Sigmoid colon (tissue), 7 donors: ENCODE measurements around the gene ZMIZ1. TPM values are rescaled to one million over a fixed set of nuclear protein-coding genes. Genes with fewer than 3 reads are reported as not detected.

Source experiments
- DNase-seq: peaks from one replicate; pipeline ENCODE4 v3.0.0-alpha.2; 2019
- H3K27ac ChIP-seq, 4 donors: fragments of 200-600 bp; sonication (generic); one replicate each; pipeline ENCODE4 v1.5.1; 2016 to 2019; ENCODE audit warnings: mild to moderate bottlenecking in 1 of 4
- H3K27me3 ChIP-seq, 3 donors: fragments of 200-600 bp; sonication (generic); one replicate each; pipeline ENCODE4 v1.5.1; 2019; ENCODE audit warnings: mild to moderate bottlenecking in 1 of 3
- H3K36me3 ChIP-seq, 4 donors: fragments of 200-600 bp; sonication (generic); one replicate each; pipeline ENCODE4 v1.5.1; 2016 to 2019
- H3K4me1 ChIP-seq, 4 donors: fragments of 200-600 bp; sonication (generic); one replicate each; pipeline ENCODE4 v1.5.1; 2017 to 2019
- H3K4me3 ChIP-seq, 4 donors: fragments of 200-600 bp; sonication (generic); one replicate each; pipeline ENCODE4 v1.5.1; 2017 to 2019; ENCODE audit warnings: mild to moderate bottlenecking in 2 of 4, moderate library complexity in 1 of 4
- H3K9me3 ChIP-seq, 4 donors: fragments of 200-600 bp in 3 of 4; sonication (generic) in 3 of 4; one replicate each; pipeline versions ENCODE4 v1.5.1 to v1.6.1; 2013 to 2019
- EP300 ChIP-seq, 4 donors: sonication (generic); formaldehyde crosslinking; IDR thresholded peaks; one replicate each; pipeline ENCODE4 v1.6.1; 2017; ENCODE audit warnings: antibody characterized with exemption in 4 of 4
- POLR2A ChIP-seq, 2 donors: fragments of 450-650 bp; IDR thresholded peaks; one replicate each; pipeline ENCODE4 v1.6.1; 2016; ENCODE audit warnings: antibody characterized with exemption in 2 of 2, mild to moderate bottlenecking in 2 of 2, moderate library complexity in 2 of 2
- POLR2AphosphoS5 ChIP-seq, 4 donors: sonication (generic); formaldehyde crosslinking; IDR thresholded peaks; one replicate each; pipeline ENCODE4 v1.6.1; 2017; ENCODE audit warnings: antibody characterized with exemption in 4 of 4
- WGBS, 2 donors: extraction: QIAGEN DNeasy Blood & Tissue Kit; methylation state at CpG; one replicate each; pipeline ENCODE4 v1.1.7; 2013; 5-methylcytosine and 5-hydroxymethylcytosine counted together
- intact Hi-C: fragments of 100-400 bp; cut with DNase I; formaldehyde crosslinking; loops from one replicate; pipeline ENCODE4 v1.15.1; 2023
- polyA plus RNA-seq, 3 donors: library from polyadenylated mRNA; stranded (reverse); fragments of 200-250 nt; gene quantifications; one replicate each; pipeline ENCODE4 v1.2.3, GENCODE V29; 2013
- total RNA-seq, 4 donors: library from RNA; depleted of rRNA; stranded (reverse); fragments of >200 nt; gene quantifications; one replicate each; pipeline ENCODE4 v1.1.0, GENCODE V29; 2016
- TF ChIP-seq, protein P1 (sequence below), 4 experiments: fragments of 450-650 bp in 3 of 4; fragments of 200-600 bp in 1 of 4; IDR thresholded peaks; one replicate each; pipeline ENCODE4 v1.5.1; 2016 to 2019; ENCODE audit warnings: antibody characterized with exemption in 4 of 4, mild to moderate bottlenecking in 3 of 4, moderate library complexity in 2 of 4
- donor health status: healthy with polysubstance abuse.
- donor health status: Bipolar disorder and iron deficiency.
- donor health status: healthy.

ZMIZ1 gene
- total and polyA plus RNA-seq, 7 donors: 17.4 to 49.3 (median 31.5) TPM

DNA sequence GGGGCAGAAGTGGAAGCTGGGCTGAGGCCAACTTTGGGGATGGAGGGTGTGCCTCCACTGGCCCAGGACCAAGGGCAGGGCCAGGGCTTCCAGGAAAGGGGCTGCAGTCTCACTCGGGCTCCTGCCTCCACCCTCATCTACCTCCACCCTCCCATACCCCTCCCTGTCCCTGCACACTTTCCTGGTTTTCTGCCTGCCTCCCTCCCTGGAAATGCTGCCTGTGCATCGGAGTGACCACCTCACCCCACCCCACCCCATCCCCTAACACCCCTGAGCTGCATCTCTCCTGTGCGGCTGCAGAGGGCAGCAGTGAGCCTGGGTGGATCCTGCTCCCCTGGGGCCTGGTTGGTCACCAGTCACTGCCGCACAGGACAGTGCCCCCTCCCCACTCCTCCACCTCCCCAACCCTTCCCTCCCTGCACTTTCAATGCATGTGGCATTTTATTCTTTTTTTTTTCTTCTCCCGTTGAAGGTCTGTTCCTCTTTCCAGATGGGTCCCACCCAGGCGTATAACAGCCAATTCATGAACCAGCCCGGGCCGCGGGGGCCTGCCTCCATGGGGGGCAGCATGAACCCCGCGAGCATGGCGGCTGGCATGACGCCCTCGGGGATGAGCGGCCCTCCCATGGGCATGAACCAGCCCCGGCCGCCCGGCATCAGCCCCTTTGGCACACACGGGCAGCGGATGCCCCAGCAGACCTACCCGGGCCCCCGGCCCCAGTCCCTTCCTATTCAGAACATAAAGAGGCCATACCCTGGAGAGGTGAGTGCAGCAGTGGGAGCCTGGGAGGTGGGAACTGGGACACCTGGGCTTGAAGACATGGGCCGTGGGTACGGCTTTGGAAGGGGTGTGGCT, 224.4 kb downstream of the ZMIZ1 start:
- H3K4me1 ChIP-seq: peaks cover 0 to 34% (median 15%) of the 10 kb centered on the region in 4 donors

GRCh38 chr10:79293841-79294581, 225.2 kb downstream of the ZMIZ1 start:
- H3K36me3 ChIP-seq: peaks cover 24 to 95% (median 76%) of the 10 kb centered on the region in 4 donors
- intact Hi-C loops: no loop called here
- no peaks in the 10 kb centered on the region for H3K9me3 ChIP-seq
- no peaks in the 10 kb centered on the region for H3K27me3 ChIP-seq
- WGBS, 2 donors: 76 to 87% methylated on average over 11 of the region's 11 CpGs
- TF ChIP-seq POLR2AphosphoS5 (IDR thresholded peaks at IDR 0.05) (no peak), POLR2A (IDR thresholded peaks at IDR 0.05) (no peak), EP300 (IDR thresholded peaks at IDR 0.05) (no peak)
- TF ChIP-seq, protein P1, sequence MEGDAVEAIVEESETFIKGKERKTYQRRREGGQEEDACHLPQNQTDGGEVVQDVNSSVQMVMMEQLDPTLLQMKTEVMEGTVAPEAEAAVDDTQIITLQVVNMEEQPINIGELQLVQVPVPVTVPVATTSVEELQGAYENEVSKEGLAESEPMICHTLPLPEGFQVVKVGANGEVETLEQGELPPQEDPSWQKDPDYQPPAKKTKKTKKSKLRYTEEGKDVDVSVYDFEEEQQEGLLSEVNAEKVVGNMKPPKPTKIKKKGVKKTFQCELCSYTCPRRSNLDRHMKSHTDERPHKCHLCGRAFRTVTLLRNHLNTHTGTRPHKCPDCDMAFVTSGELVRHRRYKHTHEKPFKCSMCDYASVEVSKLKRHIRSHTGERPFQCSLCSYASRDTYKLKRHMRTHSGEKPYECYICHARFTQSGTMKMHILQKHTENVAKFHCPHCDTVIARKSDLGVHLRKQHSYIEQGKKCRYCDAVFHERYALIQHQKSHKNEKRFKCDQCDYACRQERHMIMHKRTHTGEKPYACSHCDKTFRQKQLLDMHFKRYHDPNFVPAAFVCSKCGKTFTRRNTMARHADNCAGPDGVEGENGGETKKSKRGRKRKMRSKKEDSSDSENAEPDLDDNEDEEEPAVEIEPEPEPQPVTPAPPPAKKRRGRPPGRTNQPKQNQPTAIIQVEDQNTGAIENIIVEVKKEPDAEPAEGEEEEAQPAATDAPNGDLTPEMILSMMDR (IDR thresholded peaks at IDR 0.05): no peak
- H3K4me1 ChIP-seq: peaks cover 0 to 43% (median 23%) of the 10 kb centered on the region in 4 donors
- peak overlapping the region; percentile 38 to 54 (median 42) for H3K27ac ChIP-seq
- H3K4me3 ChIP-seq: no peak overlapping the region
- DNase-seq: no peak

More for the DNA sequence above, 224.4 kb downstream of the ZMIZ1 start:
- Histone ChIP-seq H3K27me3 (no peaks in the 10 kb centered on the region), H3K9me3 (no peaks in the 10 kb centered on the region), H3K27ac (peak overlapping the region; percentile 38 to 54 (median 42)), H3K36me3 (peaks cover 21 to 86% (median 69%) of the 10 kb centered on the region in 4 donors), H3K4me3 (no peak overlapping the region)
- WGBS, 2 donors: 75 to 77% methylated on average over 24 of the region's 24 CpGs
- TF ChIP-seq POLR2A (IDR thresholded peaks at IDR 0.05) (no peak), POLR2AphosphoS5 (IDR thresholded peaks at IDR 0.05) (no peak), EP300 (IDR thresholded peaks at IDR 0.05) (no peak)
- TF ChIP-seq, protein P1 (IDR thresholded peaks at IDR 0.05): peak in 3 of 4 experiments; percentile 14 to 44 (median 16)
- DNase-seq: no peak
- intact Hi-C loops: no loop called here

DNA sequence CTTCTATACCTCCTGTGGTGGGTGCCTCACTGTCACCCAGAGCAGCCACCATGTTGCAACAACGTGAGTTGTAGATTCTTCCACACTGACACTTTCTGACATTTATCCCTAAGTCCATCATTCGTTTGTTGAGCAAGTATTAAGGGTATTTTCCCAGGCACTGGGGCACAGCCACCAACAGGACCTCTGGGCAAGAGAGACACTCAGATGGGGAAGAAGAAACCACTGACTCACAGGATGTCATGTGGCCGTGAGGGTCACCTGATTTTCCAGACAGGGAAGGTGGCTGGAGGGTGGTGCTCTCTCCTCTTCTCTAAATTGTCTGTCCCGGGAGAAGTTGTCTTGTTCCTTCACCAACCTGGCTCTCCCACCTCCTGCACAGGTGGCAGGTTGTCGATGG, 226.8 kb downstream of the ZMIZ1 start:
- WGBS, 2 donors: 72 to 86% methylated on average over 5 of the region's 5 CpGs
- H3K27ac ChIP-seq: no peak overlapping the region
- H3K27me3 ChIP-seq: no peaks in the 10 kb centered on the region
- intact Hi-C loops: no loop called here
- TF ChIP-seq POLR2A (IDR thresholded peaks at IDR 0.05) (no peak), EP300 (IDR thresholded peaks at IDR 0.05) (no peak), POLR2AphosphoS5 (IDR thresholded peaks at IDR 0.05) (no peak)
- TF ChIP-seq, protein P1 (IDR thresholded peaks at IDR 0.05): no peak
- H3K4me3 ChIP-seq: no peak overlapping the region
- no peak for DNase-seq
- H3K9me3 ChIP-seq: no peaks in the 10 kb centered on the region
- peaks cover 34 to 100% (median 76%) of the 10 kb centered on the region in 4 donors for H3K36me3 ChIP-seq
- peaks cover 0 to 55% (median 32%) of the 10 kb centered on the region in 4 donors for H3K4me1 ChIP-seq

- no peak for TF ChIP-seq POLR2A (IDR thresholded peaks at IDR 0.05)
- TF ChIP-seq EP300 (IDR thresholded peaks at IDR 0.05): no peak
- TF ChIP-seq, protein P1 (IDR thresholded peaks at IDR 0.05): no peak
- no peak for TF ChIP-seq POLR2AphosphoS5 (IDR thresholded peaks at IDR 0.05)
- DNase-seq: no peak
- H3K9me3 ChIP-seq: no peaks in the 10 kb centered on the region
- WGBS, 2 donors: 90 to 92% methylated on average over 14 of the region's 14 CpGs
- no peak overlapping the region for H3K4me3 ChIP-seq
- intact Hi-C loops: no loop called here
- H3K4me1 ChIP-seq: peaks cover 0 to 55% (median 32%) of the 10 kb centered on the region in 4 donors
- H3K36me3 ChIP-seq: peaks cover 34 to 100% (median 77%) of the 10 kb centered on the region in 4 donors
- peak overlapping the region in 2 of 4 donors; percentile 29 for H3K27ac ChIP-seq
- H3K27me3 ChIP-seq: no peaks in the 10 kb centered on the region
Measured at GRCh38 chr10:79296431-79296830, 227.7 kb downstream of the ZMIZ1 start.
